Fibroblast of lung (primary cell): ENCODE results near the gene TMED9.

Experiments used
- EZH2 ChIP-seq: IDR thresholded peaks from 2 replicates; pipeline ENCODE4 v1.5.1; 2012; ENCODE audit warnings: low read length, control low read depth, mild to moderate bottlenecking; ENCODE audit errors: missing control alignments
- TF ChIP-seq, protein P1 (sequence below), 2 donors: IDR thresholded peaks in 1 of 2; conservative IDR thresholded peaks in 1 of 2; 1 replicate in 1 of 2; 2 replicates in 1 of 2; pipeline ENCODE4 v1.5.1; 2011 to 2012; ENCODE audit warnings: low read length in 2 of 2, control low read depth in 1 of 2, inconsistent platforms in 1 of 2, low read depth in 1 of 2, mild to moderate bottlenecking in 1 of 2

DNA sequence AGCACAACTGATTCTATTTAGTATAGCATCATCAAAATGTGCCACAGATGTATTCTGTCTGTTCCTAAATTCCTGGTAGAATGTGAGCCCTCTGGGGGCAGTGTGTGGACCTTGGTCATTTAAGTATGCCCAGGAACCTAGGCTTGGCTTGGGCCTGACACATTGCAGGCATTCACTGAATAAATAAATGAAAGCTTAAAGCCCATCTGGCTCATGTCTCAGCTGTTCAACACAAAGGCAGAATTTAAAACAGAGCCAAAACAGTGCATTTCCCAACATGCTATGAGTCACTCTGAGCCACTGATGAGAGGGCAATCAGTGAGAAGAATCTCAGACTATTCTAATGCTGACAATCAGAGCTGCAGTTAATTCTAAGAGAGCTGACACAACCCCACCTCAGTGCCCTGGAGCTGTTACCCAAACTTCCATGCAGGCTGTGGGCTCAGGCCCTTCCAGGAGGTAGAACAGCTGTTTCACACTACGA, 45.7 kb upstream of the TMED9 start:
- TF ChIP-seq, protein P1, sequence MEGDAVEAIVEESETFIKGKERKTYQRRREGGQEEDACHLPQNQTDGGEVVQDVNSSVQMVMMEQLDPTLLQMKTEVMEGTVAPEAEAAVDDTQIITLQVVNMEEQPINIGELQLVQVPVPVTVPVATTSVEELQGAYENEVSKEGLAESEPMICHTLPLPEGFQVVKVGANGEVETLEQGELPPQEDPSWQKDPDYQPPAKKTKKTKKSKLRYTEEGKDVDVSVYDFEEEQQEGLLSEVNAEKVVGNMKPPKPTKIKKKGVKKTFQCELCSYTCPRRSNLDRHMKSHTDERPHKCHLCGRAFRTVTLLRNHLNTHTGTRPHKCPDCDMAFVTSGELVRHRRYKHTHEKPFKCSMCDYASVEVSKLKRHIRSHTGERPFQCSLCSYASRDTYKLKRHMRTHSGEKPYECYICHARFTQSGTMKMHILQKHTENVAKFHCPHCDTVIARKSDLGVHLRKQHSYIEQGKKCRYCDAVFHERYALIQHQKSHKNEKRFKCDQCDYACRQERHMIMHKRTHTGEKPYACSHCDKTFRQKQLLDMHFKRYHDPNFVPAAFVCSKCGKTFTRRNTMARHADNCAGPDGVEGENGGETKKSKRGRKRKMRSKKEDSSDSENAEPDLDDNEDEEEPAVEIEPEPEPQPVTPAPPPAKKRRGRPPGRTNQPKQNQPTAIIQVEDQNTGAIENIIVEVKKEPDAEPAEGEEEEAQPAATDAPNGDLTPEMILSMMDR (conservative IDR thresholded peaks at IDR 0.05 in 1 of 2, IDR thresholded peaks at IDR 0.05 in 1 of 2; ENCODE audit: low read depth in 1 of 2, low read length in 2 of 2) = no peak
- no peak for TF ChIP-seq EZH2
